Measurements from ENCODE around the gene FLRT1.

DNA sequence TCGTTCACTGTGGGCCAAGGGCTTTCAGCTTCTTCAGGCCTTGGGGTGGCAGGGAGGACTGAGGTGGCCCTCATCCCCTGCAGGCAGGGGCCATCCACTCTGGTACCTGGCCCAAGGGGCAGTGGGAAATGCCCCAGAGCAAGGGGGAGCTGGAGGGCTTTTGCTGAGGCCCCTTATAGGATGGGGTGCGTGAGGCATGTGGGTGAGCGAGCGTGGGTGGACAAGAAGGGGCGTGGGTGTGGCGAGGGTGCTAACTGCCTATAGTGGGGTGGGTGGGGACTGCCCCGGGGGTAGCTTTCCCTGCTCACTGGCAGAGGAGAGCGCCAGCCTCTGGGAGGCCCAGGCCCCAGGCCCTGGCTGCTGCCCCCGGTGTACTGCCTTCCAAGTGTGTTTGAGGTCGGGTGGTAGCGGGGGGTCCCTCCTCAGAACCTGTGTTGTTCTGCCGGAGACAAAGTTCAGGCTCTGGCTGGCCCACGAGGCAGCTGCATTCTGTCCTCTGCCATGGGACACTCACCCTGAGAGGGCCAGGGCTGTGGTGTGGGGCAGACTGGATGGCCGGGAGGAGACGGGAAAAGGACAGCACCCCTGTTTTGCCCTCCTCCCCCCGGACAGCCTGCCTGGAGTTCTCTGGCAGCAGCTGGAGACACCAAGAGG is 3.4 kb downstream of the FLRT1 start:
- TF ChIP-seq, protein P1, sequence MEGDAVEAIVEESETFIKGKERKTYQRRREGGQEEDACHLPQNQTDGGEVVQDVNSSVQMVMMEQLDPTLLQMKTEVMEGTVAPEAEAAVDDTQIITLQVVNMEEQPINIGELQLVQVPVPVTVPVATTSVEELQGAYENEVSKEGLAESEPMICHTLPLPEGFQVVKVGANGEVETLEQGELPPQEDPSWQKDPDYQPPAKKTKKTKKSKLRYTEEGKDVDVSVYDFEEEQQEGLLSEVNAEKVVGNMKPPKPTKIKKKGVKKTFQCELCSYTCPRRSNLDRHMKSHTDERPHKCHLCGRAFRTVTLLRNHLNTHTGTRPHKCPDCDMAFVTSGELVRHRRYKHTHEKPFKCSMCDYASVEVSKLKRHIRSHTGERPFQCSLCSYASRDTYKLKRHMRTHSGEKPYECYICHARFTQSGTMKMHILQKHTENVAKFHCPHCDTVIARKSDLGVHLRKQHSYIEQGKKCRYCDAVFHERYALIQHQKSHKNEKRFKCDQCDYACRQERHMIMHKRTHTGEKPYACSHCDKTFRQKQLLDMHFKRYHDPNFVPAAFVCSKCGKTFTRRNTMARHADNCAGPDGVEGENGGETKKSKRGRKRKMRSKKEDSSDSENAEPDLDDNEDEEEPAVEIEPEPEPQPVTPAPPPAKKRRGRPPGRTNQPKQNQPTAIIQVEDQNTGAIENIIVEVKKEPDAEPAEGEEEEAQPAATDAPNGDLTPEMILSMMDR (IDR thresholded peaks at IDR 0.05 in 4 of 5, conservative IDR thresholded peaks at IDR 0.05 in 1 of 5) = no peak
- TF ChIP-seq POLR2A (IDR thresholded peaks at IDR 0.05) = no peak

Data from gastrocnemius medialis (tissue), 4 donors.